Measurements from ENCODE around the gene CACNA1I.

Gene CACNA1I

DNA sequence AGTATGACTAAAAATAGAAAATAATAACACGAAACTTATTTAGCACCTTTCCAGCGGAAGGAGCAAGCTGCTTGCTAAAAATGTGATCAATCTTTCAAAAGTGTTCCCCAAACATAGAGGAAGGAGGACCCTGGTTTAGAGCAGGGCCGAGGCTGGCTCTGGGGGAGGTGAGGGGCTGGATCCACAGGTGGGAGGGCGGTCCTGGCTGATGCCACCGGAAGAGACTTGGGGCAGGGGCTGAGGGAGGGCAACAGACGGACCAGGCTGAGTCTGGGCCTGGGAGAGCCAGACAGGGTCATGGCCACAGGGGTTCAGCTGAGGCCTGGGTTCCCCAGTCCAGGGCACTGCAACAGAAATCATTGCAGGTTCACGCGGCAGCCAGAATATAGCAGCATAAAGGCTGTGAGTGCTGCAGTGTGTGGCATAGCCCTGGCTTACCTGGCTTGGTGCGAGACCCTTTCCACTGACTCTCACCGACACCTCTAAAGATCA, 143.3 kb downstream of the CACNA1I start:
- Histone ChIP-seq H3K18ac (ENCODE audit: low read length) (no peak overlapping the region), H4K8ac (ENCODE audit: low read depth, low read length) (no peak overlapping the region), H2BK15ac (replicated peaks; ENCODE audit: low read depth) (no peak overlapping the region), H3K79me1 (ENCODE audit: low read length) (no peaks in the 10 kb centered on the region), H3K4me1 (ENCODE audit: control insufficient read depth, low read depth, low read length) (no peaks in the 10 kb centered on the region), H2BK5ac (ENCODE audit: low read length) (no peak overlapping the region), H3K27ac (ENCODE audit: low read depth, low read length) (no peak overlapping the region), H3K4me3 (ENCODE audit: low read length) (no peak overlapping the region), H3K23ac (ENCODE audit: low read length) (no peak overlapping the region), H3K79me2 (ENCODE audit: control insufficient read depth, insufficient read depth, low read length) (no peaks in the 10 kb centered on the region), H2AK5ac (ENCODE audit: low read length) (no peak overlapping the region), H3K36me3 (ENCODE audit: control insufficient read depth, insufficient read depth, low read length) (no peaks in the 10 kb centered on the region), H4K5ac (ENCODE audit: low read length) (no peak overlapping the region), H3K4ac (ENCODE audit: low read depth, low read length) (no peak overlapping the region), H3K27me3 (ENCODE audit: insufficient read depth, low read length, poor library complexity) (no peaks in the 10 kb centered on the region), H3K56ac (ENCODE audit: low read length) (no peak overlapping the region), H2BK120ac (ENCODE audit: low read depth, low read length) (no peak overlapping the region), H3K4me2 (ENCODE audit: low read length) (no peak overlapping the region), H3K9ac (ENCODE audit: low read length) (no peak overlapping the region)
- no peak for DNase-seq
- no CpG with 5 or more reads among the region's 10 CpGs for WGBS (ENCODE audit: extremely low coverage, insufficient coverage, low lambda C conversion rate)

DNA sequence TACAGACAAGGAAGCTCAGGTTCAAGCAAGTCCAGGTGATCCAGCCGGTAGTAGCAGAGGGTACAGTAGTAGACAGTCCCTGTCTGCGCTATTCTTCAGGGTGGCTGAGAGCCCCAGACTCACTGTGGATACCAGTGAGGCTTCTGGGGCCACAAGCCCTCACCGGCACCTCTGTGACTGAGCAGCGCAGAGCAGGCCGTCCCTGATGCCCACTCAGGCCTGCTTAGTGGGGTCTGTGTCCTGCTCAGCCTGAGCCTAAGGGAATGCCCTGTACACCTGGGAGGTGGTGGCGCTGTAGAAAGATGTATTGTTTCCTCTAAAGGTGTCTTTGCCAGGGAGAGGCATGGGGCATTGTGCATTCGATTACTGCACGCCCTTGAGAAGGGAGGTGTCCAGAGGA, 143.8 kb downstream of the CACNA1I start:
- H3K4me2 ChIP-seq (ENCODE audit: low read length), result no peak overlapping the region
- no peak overlapping the region for H3K4ac ChIP-seq (ENCODE audit: low read depth, low read length)
- H2AK5ac ChIP-seq (ENCODE audit: low read length), result no peak overlapping the region
- no CpG with 5 or more reads among the region's 8 CpGs for WGBS (ENCODE audit: extremely low coverage, insufficient coverage, low lambda C conversion rate)
- no peak overlapping the region for H2BK15ac ChIP-seq (replicated peaks; ENCODE audit: low read depth)
- H3K4me3 ChIP-seq (ENCODE audit: low read length), result no peak overlapping the region
- no peak overlapping the region for H3K23ac ChIP-seq (ENCODE audit: low read length)
- no peak overlapping the region for H3K56ac ChIP-seq (ENCODE audit: low read length)
- no peaks in the 10 kb centered on the region for H3K36me3 ChIP-seq (ENCODE audit: control insufficient read depth, insufficient read depth, low read length)
- no peak overlapping the region for H2BK5ac ChIP-seq (ENCODE audit: low read length)
- H4K5ac ChIP-seq (ENCODE audit: low read length), result no peak overlapping the region
- H3K4me1 ChIP-seq (ENCODE audit: control insufficient read depth, low read depth, low read length), result no peaks in the 10 kb centered on the region
- no peak overlapping the region for H4K8ac ChIP-seq (ENCODE audit: low read depth, low read length)
- H3K9ac ChIP-seq (ENCODE audit: low read length), result no peak overlapping the region
- H3K27me3 ChIP-seq (ENCODE audit: insufficient read depth, low read length, poor library complexity), result no peaks in the 10 kb centered on the region
- no peak for DNase-seq
- no peak overlapping the region for H3K18ac ChIP-seq (ENCODE audit: low read length)
- H3K79me2 ChIP-seq (ENCODE audit: control insufficient read depth, insufficient read depth, low read length), result no peaks in the 10 kb centered on the region
- no peaks in the 10 kb centered on the region for H3K79me1 ChIP-seq (ENCODE audit: low read length)
- H3K27ac ChIP-seq (ENCODE audit: low read depth, low read length), result no peak overlapping the region
- H2BK120ac ChIP-seq (ENCODE audit: low read depth, low read length), result no peak overlapping the region

DNA sequence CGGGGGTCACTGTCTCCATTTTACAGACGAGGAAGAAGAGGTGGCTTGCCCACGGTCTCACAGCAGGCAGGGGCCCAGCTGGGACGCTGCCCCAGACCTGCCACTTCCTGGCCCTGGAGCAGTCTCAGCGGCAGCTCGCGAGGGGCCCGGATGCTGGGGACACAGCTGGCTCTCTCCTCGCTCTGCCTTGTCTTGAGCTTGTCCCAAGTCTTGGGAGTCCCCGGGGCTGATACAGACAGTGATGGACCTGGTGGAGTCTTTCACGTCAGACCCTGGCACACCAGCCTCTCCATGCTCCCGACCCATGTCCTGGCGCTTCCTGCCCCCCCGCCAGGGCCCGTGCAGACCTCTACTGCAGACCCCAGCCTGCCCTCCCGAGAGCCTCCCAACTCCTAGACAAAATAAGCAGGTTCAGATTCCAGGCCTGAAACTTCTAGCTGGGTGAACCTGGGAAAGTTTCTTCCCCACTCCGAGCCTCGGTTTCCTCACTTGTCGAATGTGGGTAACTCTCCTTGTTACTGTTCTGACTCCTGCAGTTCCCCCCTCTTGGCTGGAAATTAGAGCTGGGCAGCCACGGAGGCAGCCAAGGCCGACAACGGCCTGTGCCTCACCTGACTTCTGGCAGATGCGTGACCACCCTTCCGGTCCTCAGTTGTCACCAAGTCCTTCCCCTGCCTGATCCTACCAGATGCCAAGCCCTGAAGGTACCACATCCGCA, 145.4 kb downstream of the CACNA1I start:
- H4K5ac ChIP-seq (ENCODE audit: low read length), result no peak overlapping the region
- H3K27ac ChIP-seq (ENCODE audit: low read depth, low read length), result no peak overlapping the region
- H2BK15ac ChIP-seq (replicated peaks; ENCODE audit: low read depth), result no peak overlapping the region
- no CpG with 5 or more reads among the region's 25 CpGs for WGBS (ENCODE audit: extremely low coverage, insufficient coverage, low lambda C conversion rate)
- no peak overlapping the region for H3K4me3 ChIP-seq (ENCODE audit: low read length)
- DNase-seq, result no peak
- no peak overlapping the region for H2AK5ac ChIP-seq (ENCODE audit: low read length)
- H3K36me3 ChIP-seq (ENCODE audit: control insufficient read depth, insufficient read depth, low read length), result no peaks in the 10 kb centered on the region
- H3K23ac ChIP-seq (ENCODE audit: low read length), result no peak overlapping the region
- H3K56ac ChIP-seq (ENCODE audit: low read length), result no peak overlapping the region
- H4K8ac ChIP-seq (ENCODE audit: low read depth, low read length), result no peak overlapping the region
- no peak overlapping the region for H3K4me2 ChIP-seq (ENCODE audit: low read length)
- H3K4ac ChIP-seq (ENCODE audit: low read depth, low read length), result no peak overlapping the region
- H2BK5ac ChIP-seq (ENCODE audit: low read length), result no peak overlapping the region
- H3K79me1 ChIP-seq (ENCODE audit: low read length), result no peaks in the 10 kb centered on the region
- H3K79me2 ChIP-seq (ENCODE audit: control insufficient read depth, insufficient read depth, low read length), result no peaks in the 10 kb centered on the region
- H3K9ac ChIP-seq (ENCODE audit: low read length), result no peak overlapping the region
- H3K4me1 ChIP-seq (ENCODE audit: control insufficient read depth, low read depth, low read length), result peaks cover 2% of the 10 kb centered on the region
- no peaks in the 10 kb centered on the region for H3K27me3 ChIP-seq (ENCODE audit: insufficient read depth, low read length, poor library complexity)
- no peak overlapping the region for H2BK120ac ChIP-seq (ENCODE audit: low read depth, low read length)
- H3K18ac ChIP-seq (ENCODE audit: low read length), result no peak overlapping the region

DNA sequence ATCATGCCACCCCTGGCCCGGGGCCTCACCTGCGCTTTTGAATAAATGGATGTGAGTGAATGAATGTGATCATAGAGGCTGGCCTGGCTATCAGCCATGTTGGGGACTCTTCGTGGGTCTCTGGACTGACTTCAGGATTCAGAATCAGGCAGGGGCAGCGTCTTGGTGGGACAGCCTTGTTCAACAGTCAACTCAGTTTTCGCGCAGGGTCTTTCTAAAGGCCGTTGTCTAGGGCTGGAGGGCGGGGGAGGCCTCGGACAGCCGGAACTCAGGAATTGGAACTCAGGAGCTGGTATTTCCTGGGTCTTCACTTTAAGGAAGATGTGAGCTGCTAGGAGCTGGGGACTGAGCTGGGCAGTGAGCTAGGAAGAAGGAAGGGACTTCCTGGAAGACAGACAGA, 146.0 kb downstream of the CACNA1I start:
- WGBS (ENCODE audit: extremely low coverage, insufficient coverage, low lambda C conversion rate), result no CpG with 5 or more reads among the region's 10 CpGs
- H2BK120ac ChIP-seq (ENCODE audit: low read depth, low read length), result no peak overlapping the region
- no peak overlapping the region for H2BK15ac ChIP-seq (replicated peaks; ENCODE audit: low read depth)
- H3K18ac ChIP-seq (ENCODE audit: low read length), result no peak overlapping the region
- DNase-seq, result no peak
- H3K4me1 ChIP-seq (ENCODE audit: control insufficient read depth, low read depth, low read length), result peaks cover 2% of the 10 kb centered on the region
- H4K8ac ChIP-seq (ENCODE audit: low read depth, low read length), result no peak overlapping the region
- no peak overlapping the region for H3K4ac ChIP-seq (ENCODE audit: low read depth, low read length)
- no peak overlapping the region for H2AK5ac ChIP-seq (ENCODE audit: low read length)
- H3K79me1 ChIP-seq (ENCODE audit: low read length), result no peaks in the 10 kb centered on the region
- no peak overlapping the region for H3K9ac ChIP-seq (ENCODE audit: low read length)
- no peak overlapping the region for H3K4me2 ChIP-seq (ENCODE audit: low read length)
- no peak overlapping the region for H3K4me3 ChIP-seq (ENCODE audit: low read length)
- H2BK5ac ChIP-seq (ENCODE audit: low read length), result no peak overlapping the region
- H3K79me2 ChIP-seq (ENCODE audit: control insufficient read depth, insufficient read depth, low read length), result no peaks in the 10 kb centered on the region
- H3K27ac ChIP-seq (ENCODE audit: low read depth, low read length), result no peak overlapping the region
- no peak overlapping the region for H4K5ac ChIP-seq (ENCODE audit: low read length)
- no peak overlapping the region for H3K23ac ChIP-seq (ENCODE audit: low read length)
- no peak overlapping the region for H3K56ac ChIP-seq (ENCODE audit: low read length)
- no peaks in the 10 kb centered on the region for H3K36me3 ChIP-seq (ENCODE audit: control insufficient read depth, insufficient read depth, low read length)
- no peaks in the 10 kb centered on the region for H3K27me3 ChIP-seq (ENCODE audit: insufficient read depth, low read length, poor library complexity)

DNA sequence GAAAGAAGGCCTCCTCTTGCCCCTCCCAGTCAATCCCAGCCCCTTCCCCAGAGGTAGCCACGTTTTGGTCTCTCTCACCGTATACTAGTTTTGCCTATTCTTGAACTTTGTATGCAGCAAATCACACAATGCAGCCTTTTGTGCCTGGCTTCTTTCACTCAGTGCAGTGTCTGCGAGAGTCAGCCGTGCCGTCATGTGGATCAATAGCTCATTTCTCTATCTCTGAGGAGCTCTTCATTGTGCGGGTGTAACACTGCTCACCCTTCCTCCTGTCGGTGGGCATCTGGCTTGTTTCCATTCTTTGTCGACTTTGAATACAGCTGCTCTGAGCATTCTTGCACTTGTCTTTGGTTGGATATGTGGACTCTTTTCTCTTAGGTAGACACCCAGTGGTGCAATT, 146.5 kb downstream of the CACNA1I start:
- H3K4me1 ChIP-seq (ENCODE audit: control insufficient read depth, low read depth, low read length), result peaks cover 2% of the 10 kb centered on the region
- H3K27me3 ChIP-seq (ENCODE audit: insufficient read depth, low read length, poor library complexity), result no peaks in the 10 kb centered on the region
- no peak overlapping the region for H3K4ac ChIP-seq (ENCODE audit: low read depth, low read length)
- H3K4me3 ChIP-seq (ENCODE audit: low read length), result no peak overlapping the region
- H3K23ac ChIP-seq (ENCODE audit: low read length), result no peak overlapping the region
- no CpG with 5 or more reads among the region's 8 CpGs for WGBS (ENCODE audit: extremely low coverage, insufficient coverage, low lambda C conversion rate)
- H2AK5ac ChIP-seq (ENCODE audit: low read length), result no peak overlapping the region
- no peak overlapping the region for H3K56ac ChIP-seq (ENCODE audit: low read length)
- no peak overlapping the region for H2BK15ac ChIP-seq (replicated peaks; ENCODE audit: low read depth)
- no peak overlapping the region for H3K4me2 ChIP-seq (ENCODE audit: low read length)
- H2BK120ac ChIP-seq (ENCODE audit: low read depth, low read length), result no peak overlapping the region
- DNase-seq, result no peak
- no peak overlapping the region for H3K9ac ChIP-seq (ENCODE audit: low read length)
- H3K36me3 ChIP-seq (ENCODE audit: control insufficient read depth, insufficient read depth, low read length), result no peaks in the 10 kb centered on the region
- no peak overlapping the region for H4K8ac ChIP-seq (ENCODE audit: low read depth, low read length)
- no peak overlapping the region for H3K18ac ChIP-seq (ENCODE audit: low read length)
- H3K79me1 ChIP-seq (ENCODE audit: low read length), result no peaks in the 10 kb centered on the region
- H2BK5ac ChIP-seq (ENCODE audit: low read length), result no peak overlapping the region
- no peak overlapping the region for H4K5ac ChIP-seq (ENCODE audit: low read length)
- no peaks in the 10 kb centered on the region for H3K79me2 ChIP-seq (ENCODE audit: control insufficient read depth, insufficient read depth, low read length)
- H3K27ac ChIP-seq (ENCODE audit: low read depth, low read length), result no peak overlapping the region

DNA sequence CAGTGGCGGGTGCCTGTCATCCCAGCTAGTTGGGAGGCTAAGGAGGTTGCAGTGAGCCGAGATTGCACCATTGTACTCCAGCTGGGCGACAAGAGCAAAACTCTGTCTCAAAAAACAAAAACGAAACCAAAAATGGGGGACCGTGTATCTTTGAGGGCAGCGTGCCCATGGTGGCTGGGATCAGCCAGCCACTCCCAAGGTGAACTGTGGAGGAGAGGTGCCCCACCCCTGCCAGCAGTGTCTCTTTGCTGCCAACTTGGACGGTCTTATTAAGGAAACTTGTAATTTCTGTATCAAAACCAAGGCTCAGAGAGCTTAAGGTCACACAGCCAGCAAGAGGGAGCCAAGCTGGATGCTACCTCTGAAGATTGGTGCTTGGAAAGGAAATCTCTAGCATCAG, 147.7 kb downstream of the CACNA1I start:
- Histone ChIP-seq H2BK15ac (replicated peaks; ENCODE audit: low read depth) (no peak overlapping the region), H2BK120ac (ENCODE audit: low read depth, low read length) (no peak overlapping the region), H3K79me1 (ENCODE audit: low read length) (no peaks in the 10 kb centered on the region), H3K27me3 (ENCODE audit: insufficient read depth, low read length, poor library complexity) (no peaks in the 10 kb centered on the region), H4K5ac (ENCODE audit: low read length) (no peak overlapping the region), H3K23ac (ENCODE audit: low read length) (no peak overlapping the region), H3K9ac (ENCODE audit: low read length) (no peak overlapping the region), H3K56ac (ENCODE audit: low read length) (no peak overlapping the region), H3K4ac (ENCODE audit: low read depth, low read length) (no peak overlapping the region), H3K4me2 (ENCODE audit: low read length) (no peak overlapping the region), H2AK5ac (ENCODE audit: low read length) (no peak overlapping the region), H3K18ac (ENCODE audit: low read length) (no peak overlapping the region), H3K36me3 (ENCODE audit: control insufficient read depth, insufficient read depth, low read length) (no peaks in the 10 kb centered on the region), H3K79me2 (ENCODE audit: control insufficient read depth, insufficient read depth, low read length) (no peaks in the 10 kb centered on the region), H2BK5ac (ENCODE audit: low read length) (no peak overlapping the region), H3K4me1 (ENCODE audit: control insufficient read depth, low read depth, low read length) (peaks cover 2% of the 10 kb centered on the region), H4K8ac (ENCODE audit: low read depth, low read length) (no peak overlapping the region), H3K27ac (ENCODE audit: low read depth, low read length) (no peak overlapping the region), H3K4me3 (ENCODE audit: low read length) (no peak overlapping the region)
- WGBS (ENCODE audit: extremely low coverage, insufficient coverage, low lambda C conversion rate), result no CpG with 5 or more reads among the region's 7 CpGs
- no peak for DNase-seq

Data from mesendoderm (in vitro differentiated cells).